IMR-90 (cell line): ENCODE results near the gene PRR19. TPM values are rescaled to one million over a fixed set of nuclear protein-coding genes. Genes with fewer than 3 reads are reported as not detected.

Experiments used
- ATAC-seq: fragments of 200-7000 bp; cut with Tn5 transposase; 2 replicates; pipeline ENCODE4 v1.9.1; 2020; ENCODE audit warnings: low read depth, mild to moderate bottlenecking, moderate library complexity
- BruUV-seq: library from RNA; stranded (reverse); fragments of 400-500 nt; replicated peaks from 2 replicates; lab custom pipeline; 2021; lab: Mats Ljungman, UMichigan
- CTCF ChIA-PET: fragments of 300-600 bp; formaldehyde crosslinking; extraction: SDS; loops from one replicate; lab custom pipeline; 2021; ENCODE audit warnings: antibody characterized with exemption; lab: Yijun Ruan, JAX
- POLR2A ChIA-PET: fragments of 300-600 bp; sonication (Branson Sonifier 250); formaldehyde crosslinking; loops from one replicate; lab custom pipeline; 2022; ENCODE audit warnings: antibody characterized with exemption; ENCODE audit not compliant: unreplicated experiment; lab: Charles Lee
- DNase-seq: peaks from one replicate; pipeline ENCODE4 v3.0.0; 2013
- H2AFZ ChIP-seq: replicated peaks from 2 replicates; pipeline ENCODE3; 2013; ENCODE audit warnings: low read length, mild to moderate bottlenecking; ENCODE audit not compliant: poor library complexity
- H2AK5ac ChIP-seq: 2 replicates; pipeline ENCODE4 v1.6.1; 2013; ENCODE audit warnings: low read depth, low read length, inconsistent platforms
- H2AK9ac ChIP-seq: replicated peaks from 2 replicates; pipeline ENCODE3; 2013; ENCODE audit warnings: mild to moderate bottlenecking, low read depth, low read length, moderate library complexity; ENCODE audit not compliant: poor library complexity
- H2BK120ac ChIP-seq: 2 replicates; pipeline ENCODE4 v1.6.1; 2013; ENCODE audit warnings: low read depth, low read length, inconsistent platforms
- H2BK15ac ChIP-seq: 3 replicates; pipeline ENCODE4 v1.6.1; 2013; ENCODE audit warnings: low read depth, low read length, inconsistent platforms
- H2BK20ac ChIP-seq: 2 replicates; pipeline ENCODE4 v1.6.1; 2013; ENCODE audit warnings: low read depth, mild to moderate bottlenecking, inconsistent platforms, low read length, moderate library complexity
- H2BK5ac ChIP-seq: 2 replicates; pipeline ENCODE4 v1.6.1; 2013; ENCODE audit warnings: mild to moderate bottlenecking, low read depth, low read length, inconsistent platforms; ENCODE audit not compliant: poor library complexity, severe bottlenecking
- H3K14ac ChIP-seq: replicated peaks from 2 replicates; pipeline ENCODE4 v1.6.1; 2013; ENCODE audit warnings: low read depth, low read length, inconsistent platforms
- H3K18ac ChIP-seq: 2 replicates; pipeline ENCODE4 v1.6.1; 2013; ENCODE audit warnings: low read depth, low read length, control low read depth
- H3K23ac ChIP-seq: 2 replicates; pipeline ENCODE4 v1.6.1; 2013; ENCODE audit warnings: low read depth, low read length, inconsistent platforms
- H3K27ac ChIP-seq: 2 replicates; pipeline ENCODE4 v1.5.1; 2013; ENCODE audit warnings: mild to moderate bottlenecking, control low read depth, low read length; ENCODE audit not compliant: insufficient read depth
- H3K27me3 ChIP-seq: 2 replicates; pipeline ENCODE4 v1.6.1; 2013; ENCODE audit warnings: low read length; ENCODE audit not compliant: control insufficient read depth, insufficient read depth
- H3K36me3 ChIP-seq: 2 replicates; pipeline ENCODE4 v1.6.1; 2013; ENCODE audit warnings: low read length, mixed read lengths; ENCODE audit not compliant: control insufficient read depth, insufficient read depth
- H3K4ac ChIP-seq: 2 replicates; pipeline ENCODE4 v1.6.1; 2013; ENCODE audit warnings: low read depth, low read length, inconsistent platforms
- H3K4me1 ChIP-seq: 2 replicates; pipeline ENCODE4 v1.6.1; 2013; ENCODE audit warnings: low read length, mixed read lengths; ENCODE audit not compliant: control insufficient read depth, insufficient read depth
- H3K4me2 ChIP-seq: 2 replicates; pipeline ENCODE4 v1.6.1; 2013; ENCODE audit warnings: low read depth, mild to moderate bottlenecking, control low read depth, low read length, moderate library complexity
- H3K4me3 ChIP-seq: 2 replicates; pipeline ENCODE4 v1.5.1; 2013; ENCODE audit warnings: low read depth, mild to moderate bottlenecking, control low read depth, low read length, moderate library complexity; ENCODE audit not compliant: insufficient read depth
- H3K56ac ChIP-seq: 2 replicates; pipeline ENCODE4 v1.6.1; 2013; ENCODE audit warnings: low read length, inconsistent platforms; ENCODE audit not compliant: insufficient read depth; ENCODE audit errors: extremely low read depth
- H3K79me1 ChIP-seq, 2 experiments: 2 replicates each; pipeline ENCODE4 v1.6.1; 2013; ENCODE audit warnings: low read length in 2 of 2, inconsistent platforms in 1 of 2, low read depth in 1 of 2
- H3K9ac ChIP-seq: 2 replicates; pipeline ENCODE4 v1.6.1; 2013; ENCODE audit warnings: low read depth, low read length, control low read depth
- H3K9me1 ChIP-seq: 2 replicates; pipeline ENCODE4 v1.6.1; 2013; ENCODE audit warnings: low read length, inconsistent platforms; ENCODE audit not compliant: insufficient read depth
- H3K9me3 ChIP-seq: 2 replicates; pipeline ENCODE4 v1.6.1; 2013; ENCODE audit warnings: low read length; ENCODE audit not compliant: control insufficient read depth, insufficient read depth
- H4K20me1 ChIP-seq: 2 replicates; pipeline ENCODE4 v1.6.1; 2013; ENCODE audit warnings: low read length, inconsistent platforms; ENCODE audit not compliant: insufficient read depth
- H4K5ac ChIP-seq: 2 replicates; pipeline ENCODE4 v1.6.1; 2013; ENCODE audit warnings: mild to moderate bottlenecking, low read depth, low read length, control low read depth
- H4K8ac ChIP-seq, 2 experiments: 2 replicates each; pipeline ENCODE4 v1.6.1; 2013; ENCODE audit warnings: low read depth in 2 of 2, low read length in 2 of 2, control low read depth in 1 of 2, inconsistent platforms in 1 of 2
- H4K91ac ChIP-seq: 2 replicates; pipeline ENCODE4 v1.6.1; 2013; ENCODE audit warnings: low read depth, low read length, inconsistent platforms; ENCODE audit not compliant: insufficient read depth
- BHLHE40 ChIP-seq: fragments of 150-350 bp; IDR thresholded peaks from 2 replicates; pipeline ENCODE4 v1.6.1; 2016; ENCODE audit warnings: mild to moderate bottlenecking, low read depth, low read length
- CEBPB ChIP-seq: IDR thresholded peaks from 2 replicates; pipeline ENCODE4 v1.6.1; 2012; ENCODE audit warnings: low read depth, low read length, improper control_type of control experiment
- ELK1 ChIP-seq: fragments of 150-350 bp; IDR thresholded peaks from 2 replicates; pipeline ENCODE4 v1.6.1; 2016; ENCODE audit warnings: low read depth, mild to moderate bottlenecking, low read length, moderate library complexity, borderline replicate concordance
- FOS ChIP-seq: fragments of 150-350 bp; IDR thresholded peaks from 2 replicates; pipeline ENCODE4 v1.6.1; 2016; ENCODE audit warnings: low read depth, low read length
- MAFK ChIP-seq: IDR thresholded peaks from 2 replicates; pipeline ENCODE4 v1.6.1; 2012; ENCODE audit warnings: low read depth, low read length, improper control_type of control experiment
- MAZ ChIP-seq: IDR thresholded peaks from 2 replicates; pipeline ENCODE4 v1.6.1; 2012; ENCODE audit warnings: low read depth, mild to moderate bottlenecking, low read length, improper control_type of control experiment, moderate library complexity, borderline replicate concordance
- MXI1 ChIP-seq: IDR thresholded peaks from 2 replicates; pipeline ENCODE4 v1.6.1; 2012; ENCODE audit warnings: low read depth, mild to moderate bottlenecking, low read length, moderate library complexity, borderline replicate concordance
- NFE2L2 ChIP-seq: fragments of 150-350 bp; IDR thresholded peaks from 2 replicates; pipeline ENCODE4 v1.6.1; 2016; ENCODE audit warnings: low read depth, mild to moderate bottlenecking, low read length
- RAD21 ChIP-seq: IDR thresholded peaks from 2 replicates; pipeline ENCODE4 v1.6.1; 2012; ENCODE audit warnings: low read length, improper control_type of control experiment
- RCOR1 ChIP-seq: IDR thresholded peaks from 2 replicates; pipeline ENCODE4 v1.6.1; 2012; ENCODE audit warnings: mild to moderate bottlenecking, low read length, improper control_type of control experiment; ENCODE audit not compliant: insufficient replicate concordance
- RFX5 ChIP-seq: IDR thresholded peaks from 2 replicates; pipeline ENCODE4 v1.8.0; 2012; ENCODE audit warnings: low read depth, mild to moderate bottlenecking, low read length, moderate library complexity
- SMC3 ChIP-seq: fragments of 150-350 bp; IDR thresholded peaks from 2 replicates; pipeline ENCODE4 v1.6.1; 2016; ENCODE audit warnings: low read depth, mild to moderate bottlenecking, antibody characterized with exemption, low read length, moderate library complexity
- WGBS, 2 experiments: methylation state at CpG; one replicate each; pipeline versions ENCODE4 v1.1.5 to v1.1.7; 2013; ENCODE audit warnings: missing lambda C conversion rate in 2 of 2; ENCODE audit not compliant: insufficient read length in 1 of 2; ENCODE audit errors: extremely low coverage in 2 of 2; 5-methylcytosine and 5-hydroxymethylcytosine counted together
- dilution Hi-C: fragments of 300-500 bp; cut with HindIII; formaldehyde crosslinking; loops from one replicate; pipeline ENCODE4 v1.14.3; 2018; ENCODE audit warnings: low sequenced_read_pairs; ENCODE audit not compliant: unreplicated experiment
- in situ Hi-C: fragments of 300-500 bp; cut with MboI; formaldehyde crosslinking; loops from 3 replicates; pipeline ENCODE4 v1.14.3; 2019; ENCODE audit warnings: low sequenced_read_pairs, inconsistent platforms, mixed read lengths
- intact Hi-C: fragments of 100-400 bp; cut with micrococcal nuclease; formaldehyde crosslinking; loops from 2 replicates; pipeline ENCODE4 v1.10.0; 2022
- polyA plus RNA-seq, 3 experiments: library from polyadenylated mRNA; depleted of rRNA; stranded (reverse); fragments of >200 nt; gene quantifications; 2 replicates each; pipeline ENCODE4 v1.2.3, GENCODE V29; 2012; ENCODE audit warnings: low replicate concordance in 1 of 3
- total RNA-seq: library from RNA; depleted of rRNA; stranded (reverse); fragments of >200 nt; gene quantifications from 2 replicates; pipeline ENCODE4 v1.2.3, GENCODE V29; 2012
- TF ChIP-seq, protein P1 (sequence below): fragments of 150-350 bp; IDR thresholded peaks from 2 replicates; pipeline ENCODE4 v1.6.1; 2017; ENCODE audit warnings: mild to moderate bottlenecking, antibody characterized with exemption, low read length, low read depth

The PRR19 gene
- total and polyA plus RNA-seq, 2 of the 4 experiments (the other 2 are of a cell fraction), result 0.36 to 1.6 TPM

- Histone ChIP-seq H2BK20ac (no peak overlapping the region), H3K4me1 (peaks cover 12% of the 10 kb centered on the region), H3K27ac (no peak overlapping the region), H3K9me1 (peaks cover 7% of the 10 kb centered on the region; the same call in 1 of the 2 replicates), H3K4me2 (no peak overlapping the region), H4K8ac (no peak overlapping the region), H2AFZ (no peak overlapping the region), H2AK9ac (no peak overlapping the region), H3K4ac (no peak overlapping the region), H2AK5ac (no peak overlapping the region), H2BK15ac (no peak overlapping the region), H3K18ac (no peak overlapping the region), H4K91ac (no peak overlapping the region), H3K79me1 (peaks cover 20 to 28% of the 10 kb centered on the region in 2 experiments), H3K23ac (no peak overlapping the region), H3K56ac (no peak overlapping the region), H2BK5ac (no peak overlapping the region), H3K36me3 (peaks cover 76% of the 10 kb centered on the region), H2BK120ac (no peak overlapping the region), H3K27me3 (no peaks in the 10 kb centered on the region), H4K5ac (no peak overlapping the region), H4K20me1 (peaks cover 17% of the 10 kb centered on the region), H3K4me3 (no peak overlapping the region), H3K9ac (no peak overlapping the region), H3K14ac (no peak overlapping the region), H3K9me3 (no peaks in the 10 kb centered on the region)
- TF ChIP-seq NFE2L2 (no peak), RFX5 (no peak), RAD21 (no peak), RCOR1 (no peak), MAFK (no peak), CEBPB (no peak), BHLHE40 (no peak), MXI1 (no peak), FOS (no peak), MAZ (no peak), ELK1 (no peak), SMC3 (no peak)
- TF ChIP-seq, protein P1, sequence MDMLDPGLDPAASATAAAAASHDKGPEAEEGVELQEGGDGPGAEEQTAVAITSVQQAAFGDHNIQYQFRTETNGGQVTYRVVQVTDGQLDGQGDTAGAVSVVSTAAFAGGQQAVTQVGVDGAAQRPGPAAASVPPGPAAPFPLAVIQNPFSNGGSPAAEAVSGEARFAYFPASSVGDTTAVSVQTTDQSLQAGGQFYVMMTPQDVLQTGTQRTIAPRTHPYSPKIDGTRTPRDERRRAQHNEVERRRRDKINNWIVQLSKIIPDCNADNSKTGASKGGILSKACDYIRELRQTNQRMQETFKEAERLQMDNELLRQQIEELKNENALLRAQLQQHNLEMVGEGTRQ, result no peak
- no peak for DNase-seq
- intact Hi-C loops (no loop called here), dilution Hi-C loops (no loop called here), in situ Hi-C loops (no loop called here)
- no TSS peak for BruUV-seq
- ChIA-PET CTCF (no interaction called here), POLR2A (no interaction called here)
- WGBS, 2 experiments, result 90% methylated on average over 2 of the region's 13 CpGs; no CpG with 5 or more reads in 1 of the 2 experiments
- ATAC-seq, result no peak
Measured at GRCh38 chr19:42290136-42290522, 11.8 kb upstream of the PRR19 start.
